ENCODE data around the gene ZNG1B.
"Not testable (repeated sequence)": the region's sequence is repeated elsewhere in the genome, so short reads cannot be mapped to it uniquely, and the experiment has no call there.

The ZNG1B gene

DNA sequence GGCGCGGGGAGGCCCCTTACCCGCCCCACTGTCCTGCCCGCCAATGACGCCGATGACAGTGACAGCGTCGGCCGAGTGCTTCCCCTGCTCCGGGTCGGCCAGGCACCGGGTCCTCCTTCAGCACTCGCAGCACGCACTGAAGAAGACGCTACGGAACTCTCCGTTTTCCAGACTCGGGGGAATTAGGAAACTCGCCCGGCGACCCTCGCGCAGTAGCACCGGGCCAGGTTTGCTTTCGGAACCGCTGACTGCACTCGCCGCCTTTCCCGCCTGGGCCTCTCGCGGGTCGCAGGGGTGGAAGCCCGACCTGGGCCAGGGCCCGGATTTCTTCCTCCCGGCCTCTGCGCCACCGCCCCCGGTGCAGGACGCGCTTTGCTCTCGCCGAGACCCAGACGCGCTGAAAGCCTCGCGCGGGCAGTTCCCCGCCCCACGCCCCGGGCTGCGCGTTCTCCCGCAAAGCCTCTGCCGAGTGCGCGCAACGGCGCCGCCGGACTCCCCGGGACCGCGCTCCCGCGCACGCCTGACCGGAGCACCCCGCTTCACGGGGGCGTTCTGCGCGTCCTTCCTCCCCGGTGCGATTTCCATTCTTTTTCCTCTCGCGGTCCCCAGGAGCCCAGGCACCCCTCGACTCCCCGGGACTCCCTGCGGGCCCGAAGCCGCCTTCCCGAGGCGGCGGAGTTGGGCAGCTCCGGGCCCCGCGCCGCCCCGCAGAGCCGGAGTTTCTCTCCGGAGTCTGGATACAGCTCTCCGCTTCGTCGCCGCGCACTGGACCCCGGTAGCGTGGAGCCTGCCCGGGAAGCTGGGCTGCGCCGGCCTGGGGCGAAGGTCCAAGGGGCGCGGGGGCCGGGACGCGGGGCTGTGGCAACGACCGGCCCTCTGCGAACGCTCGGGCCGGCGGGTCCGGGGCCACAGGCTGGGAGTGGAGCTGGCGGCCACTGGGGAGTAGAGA lies 65.9 kb downstream of the ZNG1B start:
- DNase-seq (ENCODE audit: low read depth), result not testable (repeated sequence)

DNA sequence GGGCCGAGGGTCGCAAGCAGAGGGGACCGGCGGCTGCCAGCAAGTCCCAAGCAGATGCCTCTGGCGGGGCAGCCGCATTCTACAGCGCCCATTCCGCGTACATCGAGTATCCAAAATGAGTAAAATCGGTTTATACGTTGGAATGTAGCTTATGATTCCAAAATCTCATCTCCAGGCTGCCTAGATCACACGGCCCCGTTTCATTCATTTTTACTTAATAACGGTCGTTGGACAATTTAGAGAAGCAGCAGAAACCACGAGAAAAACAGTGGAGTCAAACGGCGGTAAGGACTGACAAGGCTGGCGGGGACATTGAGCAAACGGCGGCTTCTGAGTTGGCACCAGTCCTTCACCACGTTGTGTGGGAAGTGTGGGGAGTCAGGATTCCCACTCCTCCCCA lies 66.6 kb downstream of the ZNG1B start:
- DNase-seq (ENCODE audit: low read depth), result not testable (repeated sequence)

DNA sequence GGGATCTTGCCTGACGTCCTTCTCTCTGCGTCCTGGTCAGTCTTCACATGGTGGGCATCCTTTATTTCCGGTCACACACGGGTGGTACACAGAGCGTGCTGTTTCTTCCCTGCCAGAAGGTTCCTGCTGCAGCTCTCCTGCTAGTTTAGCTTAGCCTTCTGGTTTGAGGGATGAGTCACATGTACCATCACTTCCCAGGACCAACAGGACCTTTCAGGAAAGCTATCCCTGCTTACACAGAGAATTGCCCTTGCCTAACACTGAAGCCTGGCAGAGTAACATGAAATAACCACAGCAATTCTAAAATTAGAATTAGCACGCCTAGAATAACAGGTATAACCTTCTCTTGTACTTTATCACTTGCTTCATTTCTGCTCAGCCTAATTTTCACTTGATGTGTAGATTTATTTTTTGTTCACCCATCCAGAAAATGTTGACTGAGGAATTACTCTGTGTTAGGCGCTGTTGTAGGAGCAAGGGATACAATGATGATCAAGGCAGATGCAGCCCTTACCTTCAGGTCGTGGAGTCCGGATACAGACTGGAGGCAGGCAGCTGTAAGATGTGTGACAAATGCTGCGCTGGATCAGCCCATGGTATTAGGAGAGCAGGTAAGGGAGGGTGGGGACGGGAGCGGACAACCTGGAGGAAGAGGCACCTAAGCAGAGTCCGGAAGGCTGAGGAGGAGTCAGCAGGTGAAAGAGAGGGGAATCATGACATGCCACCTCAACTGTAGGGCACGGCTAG lies 70.1 kb downstream of the ZNG1B start:
- DNase-seq (ENCODE audit: low read depth), result not testable (repeated sequence)

DNA sequence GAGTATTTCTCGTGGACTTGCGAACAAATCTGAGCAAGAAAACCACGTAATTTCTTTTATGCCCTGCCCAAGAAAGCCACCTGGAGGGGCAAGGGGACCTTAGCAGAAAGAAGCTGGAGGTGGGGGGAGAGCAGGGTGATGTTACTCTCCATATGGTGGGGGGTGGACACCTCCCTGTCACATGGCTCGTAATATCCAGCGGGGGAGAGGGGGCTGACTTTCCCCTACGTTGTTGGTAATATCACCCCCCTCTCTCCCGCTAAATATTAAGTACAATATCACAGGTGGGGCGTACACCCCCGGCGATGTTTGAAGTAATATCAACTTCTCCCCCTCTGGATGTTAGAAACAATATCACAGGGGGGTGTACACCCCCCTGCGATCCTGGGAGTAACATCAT lies 70.7 kb downstream of the ZNG1B start:
- not testable (repeated sequence) for DNase-seq (ENCODE audit: low read depth)

DNA sequence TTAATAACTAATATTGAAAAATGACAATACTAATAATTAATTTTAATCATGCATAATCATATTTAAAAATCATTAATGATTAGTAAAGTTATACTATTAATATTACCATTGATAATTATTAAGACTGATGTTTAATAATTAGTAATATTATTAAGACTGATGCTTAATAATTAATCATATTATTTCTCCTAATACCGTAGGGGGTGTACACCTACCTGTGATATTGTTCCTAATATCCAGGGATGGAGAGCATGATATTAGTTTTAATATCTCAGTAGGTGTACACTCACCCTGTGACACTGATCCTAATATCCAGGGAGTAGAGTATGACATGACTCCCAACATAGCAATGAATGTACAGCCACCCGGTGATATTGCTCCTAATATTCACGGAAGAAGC lies 73.4 kb downstream of the ZNG1B start:
- DNase-seq (ENCODE audit: low read depth), result not testable (repeated sequence)

DNA sequence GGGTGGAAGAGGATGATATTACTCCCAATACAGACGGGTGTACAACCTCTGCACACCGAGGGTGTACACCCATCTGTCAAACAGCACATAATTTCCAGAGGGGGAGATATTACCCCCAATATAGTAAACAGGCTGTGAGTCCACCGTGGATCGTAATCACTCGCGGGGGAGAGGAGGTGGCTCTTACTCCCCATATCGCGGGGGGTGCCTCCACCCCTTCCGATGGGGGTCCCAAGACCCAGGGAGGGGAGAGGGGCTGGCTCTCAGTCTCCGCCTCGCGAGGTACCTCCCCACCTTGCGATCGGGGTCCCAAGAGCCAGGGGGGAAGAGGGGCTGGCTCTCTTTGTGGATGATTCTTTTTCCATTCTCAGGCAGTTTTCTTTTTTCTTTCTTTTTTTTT lies 74.4 kb downstream of the ZNG1B start:
- DNase-seq (ENCODE audit: low read depth), result not testable (repeated sequence)

DNA sequence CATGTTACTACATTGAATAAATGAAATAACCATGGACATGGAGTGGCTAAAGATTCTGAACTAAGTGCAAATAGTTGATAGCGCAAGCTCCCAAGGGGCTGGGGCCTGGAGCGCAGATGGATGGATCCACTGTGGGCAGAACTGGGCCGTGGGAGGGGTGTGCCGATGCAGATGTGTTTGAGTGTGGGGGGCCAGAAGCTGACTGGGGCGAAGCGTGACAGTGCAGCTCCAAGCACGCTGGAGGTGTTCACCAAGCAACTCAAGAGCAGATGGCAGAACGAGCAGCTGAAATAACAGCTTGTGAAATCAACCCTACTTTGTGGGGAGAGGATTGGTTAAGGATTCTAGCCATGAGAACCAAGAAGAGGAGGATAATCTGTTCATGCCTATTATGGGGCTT lies 78.0 kb downstream of the ZNG1B start:
- not testable (repeated sequence) for DNase-seq (ENCODE audit: low read depth)

DNA sequence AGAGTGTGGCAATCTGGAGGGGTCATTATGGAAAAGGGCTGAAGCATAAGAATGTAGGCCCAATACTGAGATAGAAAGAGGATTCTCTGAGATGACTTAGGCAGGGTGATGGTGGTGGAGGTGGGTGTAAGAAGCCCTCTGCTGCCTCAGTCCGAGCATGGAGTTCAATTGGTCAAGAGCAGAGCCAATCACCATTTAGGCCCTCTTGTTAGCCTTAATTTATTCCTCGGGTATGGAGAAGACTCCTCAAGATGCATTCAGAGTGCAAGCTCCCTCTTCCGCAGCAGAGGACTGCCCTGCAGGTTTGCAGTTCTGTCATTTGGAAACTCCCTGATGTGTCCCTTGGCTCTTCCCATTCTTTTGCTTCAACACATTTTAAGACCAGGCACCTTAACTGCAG lies 78.5 kb downstream of the ZNG1B start:
- not testable (repeated sequence) for DNase-seq (ENCODE audit: low read depth)

DNA sequence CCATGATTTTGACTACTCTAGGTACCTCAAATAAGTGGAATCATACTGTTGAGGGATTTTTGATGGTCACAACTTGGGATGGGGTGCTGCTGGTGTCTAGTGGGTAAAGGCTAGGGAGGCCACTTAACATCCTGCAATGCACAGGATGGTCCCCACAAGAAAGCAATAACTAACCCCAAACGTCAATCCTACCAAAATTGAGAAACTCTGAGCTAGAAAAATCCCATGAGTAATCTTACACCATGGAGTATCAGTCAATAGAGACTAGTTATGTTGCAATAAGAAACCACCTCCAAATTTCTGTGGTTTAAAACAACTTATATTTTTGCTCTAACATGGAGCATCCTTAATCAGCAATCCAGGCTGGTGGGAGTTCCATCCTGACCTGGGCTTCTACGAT lies 79.5 kb downstream of the ZNG1B start:
- not testable (repeated sequence) for DNase-seq (ENCODE audit: low read depth)

DNA sequence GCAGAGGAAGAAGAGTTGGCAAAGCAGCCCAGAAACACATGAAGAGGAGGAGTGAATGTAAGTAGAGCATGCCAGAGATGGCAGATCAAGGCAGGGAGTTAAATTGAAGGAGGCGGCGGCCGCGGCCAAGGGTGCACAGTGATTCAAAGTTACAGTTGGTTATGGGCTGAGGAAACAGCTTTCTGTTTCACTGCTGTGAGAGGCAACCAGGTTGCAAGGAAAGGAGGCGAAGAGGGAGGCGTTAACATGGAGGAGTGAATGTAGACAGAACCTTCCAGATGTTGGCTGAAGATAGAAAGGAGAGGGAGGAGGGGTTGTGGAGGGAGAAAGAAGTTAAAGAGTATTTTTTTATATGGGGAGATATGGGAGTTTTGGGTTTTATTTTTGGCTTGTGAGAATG lies 83.3 kb downstream of the ZNG1B start:
- DNase-seq (ENCODE audit: low read depth), result not testable (repeated sequence)

DNA sequence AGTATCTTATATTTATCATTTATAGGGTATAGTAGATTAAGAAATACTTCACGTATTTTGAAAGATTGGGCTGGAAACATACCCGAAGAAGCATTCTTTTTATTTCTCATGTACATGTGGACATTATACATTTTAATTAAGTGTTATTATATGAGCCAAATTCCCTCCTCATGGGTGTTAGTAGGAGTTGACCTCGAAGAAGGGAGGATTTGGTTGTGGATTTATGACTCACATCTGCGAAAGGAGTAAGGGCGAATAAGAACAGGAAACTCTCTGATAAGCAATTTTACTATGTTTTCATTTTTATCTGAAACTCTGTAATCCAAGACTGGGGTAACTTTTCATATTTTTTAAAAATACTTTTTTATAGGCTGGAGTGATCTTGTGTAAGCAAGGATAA lies 84.0 kb downstream of the ZNG1B start:
- DNase-seq (ENCODE audit: low read depth), result not testable (repeated sequence)

DNA sequence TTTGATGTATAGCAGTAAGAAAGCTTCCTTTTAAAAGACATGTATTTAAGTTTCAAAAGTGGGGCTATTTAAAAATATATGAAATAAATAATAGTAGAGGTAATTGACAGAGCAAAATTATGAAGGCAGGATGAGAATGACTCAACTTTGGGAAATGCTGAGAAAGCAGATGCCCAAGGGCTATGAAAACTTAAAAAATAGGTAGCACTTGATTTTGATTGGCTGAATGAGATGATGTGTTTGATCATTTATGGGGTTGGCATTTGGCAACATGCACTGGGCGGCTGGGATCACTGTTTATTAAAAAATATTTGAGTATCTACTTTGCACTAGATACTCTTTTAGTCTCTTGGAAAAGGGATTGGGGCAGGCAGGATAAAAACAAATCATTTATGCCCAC lies 87.5 kb downstream of the ZNG1B start:
- DNase-seq (ENCODE audit: low read depth), result not testable (repeated sequence)

DNA sequence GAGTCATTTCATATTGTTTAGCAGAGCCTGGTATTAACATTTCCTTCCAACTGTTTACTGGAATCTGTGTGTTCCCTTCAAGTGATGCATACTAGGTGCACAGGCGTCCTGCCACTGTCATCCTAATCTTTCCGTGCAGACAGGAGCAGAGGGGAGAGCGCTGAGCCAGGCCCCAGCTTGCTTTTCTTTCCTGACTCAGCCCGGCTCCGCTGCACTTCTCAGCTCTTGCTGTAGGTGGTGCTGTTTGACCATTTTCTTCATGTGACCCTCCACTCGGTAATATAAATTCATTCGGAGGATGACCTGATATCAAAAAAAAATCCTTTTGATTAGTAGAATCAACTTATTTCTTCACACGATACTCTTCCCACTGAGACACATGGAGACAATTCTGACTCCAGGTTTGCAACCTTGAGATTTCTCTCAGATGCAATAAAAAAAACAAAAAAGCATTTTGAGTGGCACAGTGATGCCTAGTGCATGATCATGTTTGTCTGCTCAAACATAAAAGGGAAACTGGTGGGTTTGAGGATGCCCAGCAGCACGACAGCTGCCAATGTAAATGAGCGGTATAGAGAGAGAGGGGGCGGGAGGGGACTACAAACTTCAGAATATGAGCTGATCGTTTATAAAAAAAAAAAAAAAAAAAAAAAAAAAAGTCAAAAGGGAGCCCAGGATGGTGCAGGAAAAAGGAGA lies 90.0 kb downstream of the ZNG1B start:
- DNase-seq (ENCODE audit: low read depth), result not testable (repeated sequence)

DNA sequence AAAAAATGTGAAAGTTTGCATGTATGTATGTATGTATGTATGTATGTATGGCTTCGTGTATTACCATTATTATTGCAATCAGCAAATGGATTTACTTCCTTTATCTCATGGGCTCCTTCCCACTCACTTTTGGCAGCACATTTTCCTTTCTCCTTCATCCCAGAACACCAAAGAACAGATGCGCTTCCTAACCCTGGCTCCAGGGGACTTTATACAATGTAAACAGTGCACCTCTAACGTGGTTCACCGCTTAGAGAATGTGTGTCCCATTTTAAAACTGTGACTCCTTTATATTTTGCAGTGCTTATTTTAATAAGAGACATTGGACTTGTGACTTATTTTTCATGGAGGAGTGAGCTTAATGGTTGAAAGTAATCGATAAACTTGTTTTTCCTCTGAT lies 90.6 kb downstream of the ZNG1B start:
- not testable (repeated sequence) for DNase-seq (ENCODE audit: low read depth)

DNA sequence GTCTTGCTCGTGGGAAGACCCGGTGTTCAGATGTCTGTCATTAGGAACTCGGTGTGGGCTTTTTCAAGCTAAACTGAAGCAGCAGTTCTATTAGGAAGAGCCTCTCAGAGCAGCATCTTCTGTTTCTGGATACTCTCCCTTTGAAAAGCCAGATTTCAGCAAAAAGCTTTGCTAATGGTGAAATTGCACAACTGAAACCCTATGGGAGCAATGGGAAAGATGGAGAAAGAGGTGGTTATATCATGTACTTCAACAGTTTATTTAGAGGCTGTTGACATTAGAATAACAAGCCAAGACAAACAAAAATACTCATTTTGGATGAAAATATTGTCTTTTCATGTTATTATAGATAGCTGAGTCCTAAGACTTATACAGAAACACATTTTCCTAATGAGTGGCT lies 91.4 kb downstream of the ZNG1B start:
- DNase-seq (ENCODE audit: low read depth), result not testable (repeated sequence)

DNA sequence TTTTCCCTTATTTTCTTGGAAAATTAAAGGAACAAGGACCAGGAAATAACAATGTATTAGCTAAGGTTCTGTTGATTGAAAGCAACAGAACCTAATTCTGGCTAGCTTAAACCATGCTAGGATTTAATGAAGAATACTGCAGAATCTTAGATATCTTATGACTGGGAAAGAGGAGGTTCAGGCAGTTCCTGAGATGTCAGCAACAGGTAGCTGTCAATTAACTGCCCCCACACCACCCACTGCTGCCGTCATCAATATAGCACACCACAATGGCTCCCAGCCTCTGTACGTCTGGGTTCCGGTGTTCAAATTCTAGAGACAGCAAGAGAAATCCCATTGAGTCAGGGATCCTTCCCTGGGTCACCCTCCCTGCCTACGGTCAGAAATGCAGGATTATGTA lies 95.5 kb downstream of the ZNG1B start:
- DNase-seq (ENCODE audit: low read depth), result not testable (repeated sequence)

DNA sequence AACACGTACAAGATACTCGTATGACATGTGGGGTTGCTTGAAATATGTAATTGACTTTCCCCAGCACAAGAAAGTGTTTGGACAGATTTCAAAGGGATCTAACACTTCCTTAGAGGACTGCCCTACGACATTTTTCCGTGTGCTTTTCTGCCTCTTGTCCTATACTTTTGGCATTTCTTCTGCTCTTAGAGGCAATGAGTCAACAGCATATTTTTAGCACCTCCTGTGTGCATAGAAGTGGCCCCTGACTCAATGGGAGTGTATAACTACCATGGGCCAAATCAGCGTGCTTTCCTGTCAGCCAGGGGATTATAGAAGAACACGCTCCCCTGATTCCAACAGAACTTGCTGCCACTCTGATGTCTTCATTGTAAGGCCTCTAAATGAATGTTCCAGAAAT lies 99.1 kb downstream of the ZNG1B start:
- DNase-seq (ENCODE audit: low read depth), result not testable (repeated sequence)

DNA sequence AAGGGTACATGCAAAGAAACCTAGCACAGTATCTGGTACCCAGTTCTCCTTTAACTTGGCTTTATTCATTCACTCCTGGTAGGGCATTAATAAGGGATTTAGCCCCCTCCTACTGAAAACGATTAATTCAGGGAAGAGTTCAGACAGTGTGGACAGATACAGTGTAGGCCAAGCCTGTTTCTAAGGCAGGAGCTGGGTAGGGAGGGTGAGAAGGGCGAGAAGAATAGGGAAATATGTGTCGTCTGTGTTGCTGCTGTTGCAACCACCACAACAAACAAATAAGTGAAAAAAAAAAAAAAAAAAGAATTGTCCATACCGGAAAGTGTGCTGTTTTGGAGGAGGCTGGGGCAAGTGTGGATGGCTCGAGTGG lies 103.3 kb downstream of the ZNG1B start:
- DNase-seq (ENCODE audit: low read depth), result not testable (repeated sequence)

DNA sequence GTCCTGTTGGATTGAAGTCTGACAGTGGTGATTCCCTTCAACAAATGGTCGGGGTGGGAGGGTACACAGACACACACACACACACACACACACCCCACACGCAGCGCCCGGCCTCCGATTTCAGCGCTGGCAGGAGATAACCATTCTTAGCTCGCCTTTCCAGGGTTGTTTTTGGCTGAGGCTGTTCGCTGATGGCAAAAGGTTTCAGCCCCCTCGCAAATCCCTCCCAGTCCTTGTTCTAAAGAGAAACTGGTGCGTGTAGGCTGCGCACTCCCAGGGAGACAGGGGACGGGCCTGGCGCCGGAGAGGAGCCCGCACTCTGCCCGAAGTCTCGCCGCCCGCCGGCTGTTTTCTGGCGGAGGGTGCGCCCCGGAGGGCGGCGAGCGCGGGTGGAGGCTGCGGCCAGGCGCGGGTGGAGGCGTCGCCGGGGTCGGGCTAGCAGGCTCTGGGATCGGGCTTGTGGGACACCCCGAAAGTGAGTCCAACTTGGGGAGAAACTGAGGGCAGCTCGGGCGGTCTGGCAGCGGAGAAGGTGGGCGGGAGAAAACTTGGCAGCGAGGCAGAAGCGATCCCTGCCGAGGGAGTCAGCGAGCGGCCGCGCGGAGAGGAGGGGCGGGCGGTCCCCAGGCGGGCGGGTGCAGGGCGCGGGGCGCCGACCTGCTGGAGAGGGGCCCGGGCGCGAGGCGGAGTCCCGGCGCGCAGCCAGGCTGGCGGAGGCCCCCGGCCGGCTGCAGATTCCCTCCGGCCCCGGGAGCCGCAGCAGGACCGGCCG lies 103.9 kb downstream of the ZNG1B start:
- DNase-seq (ENCODE audit: low read depth), result not testable (repeated sequence)

DNA sequence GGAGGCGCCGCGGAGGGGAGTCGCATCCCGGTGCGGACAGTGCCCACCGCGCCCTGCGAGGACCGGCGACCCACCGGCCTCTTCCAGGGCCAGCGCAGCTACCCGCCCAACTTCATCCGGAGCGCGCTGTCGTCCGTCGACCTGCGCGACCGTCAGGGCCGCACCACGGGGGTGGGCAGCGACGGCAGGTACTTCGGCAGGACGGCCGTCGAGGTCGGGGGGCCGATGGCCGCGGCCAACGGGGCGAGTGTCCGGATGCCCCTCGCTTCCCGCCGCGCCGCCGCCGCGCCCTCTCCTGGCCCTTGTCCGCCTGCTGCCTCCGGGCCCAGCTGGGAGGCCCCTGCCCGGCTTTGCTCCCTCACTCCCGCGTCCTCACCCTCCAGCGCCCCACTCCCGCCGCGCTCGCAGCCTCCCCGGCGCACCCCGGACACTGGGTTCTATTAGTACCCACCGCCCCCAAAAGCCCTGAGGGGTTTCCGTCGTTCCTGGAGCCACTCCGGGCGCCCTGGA lies 104.5 kb downstream of the ZNG1B start:
- DNase-seq (ENCODE audit: low read depth), result not testable (repeated sequence)

DNA sequence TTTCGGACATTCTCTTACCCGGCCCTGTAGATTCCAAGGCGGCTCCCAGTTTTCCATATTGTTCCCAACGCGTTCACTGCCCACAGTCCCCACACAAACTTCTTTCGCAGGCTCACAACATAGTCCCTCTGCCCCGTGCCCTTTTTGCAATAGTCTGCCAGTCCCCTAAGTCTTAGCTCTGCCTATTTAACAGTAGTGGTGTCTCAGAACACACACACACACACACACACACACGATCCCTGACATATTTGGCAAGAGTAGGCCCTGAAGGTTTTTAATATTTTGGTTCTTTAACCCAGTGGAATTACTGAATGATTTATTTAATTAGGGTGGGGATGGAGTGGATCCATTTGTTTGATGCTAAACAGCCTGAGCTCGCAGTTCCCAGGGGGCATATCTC lies 105.0 kb downstream of the ZNG1B start:
- DNase-seq (ENCODE audit: low read depth), result not testable (repeated sequence)
